SKM-1 (cell line): ENCODE results near the gene RCAN1.
A peak's percentile ranks its signal among the peaks of the same experiment; 100 is the strongest.

Source experiments
- DNase-seq: peaks from one replicate; lab custom pipeline; 2025; ENCODE audit not compliant: unreplicated experiment; lab: John Stamatoyannopoulos, UW

The RCAN1 gene

GRCh38 chr21:34599534-34600101 lies 15.3 kb downstream of the RCAN1 start:
- DNase-seq = no peak

DNA sequence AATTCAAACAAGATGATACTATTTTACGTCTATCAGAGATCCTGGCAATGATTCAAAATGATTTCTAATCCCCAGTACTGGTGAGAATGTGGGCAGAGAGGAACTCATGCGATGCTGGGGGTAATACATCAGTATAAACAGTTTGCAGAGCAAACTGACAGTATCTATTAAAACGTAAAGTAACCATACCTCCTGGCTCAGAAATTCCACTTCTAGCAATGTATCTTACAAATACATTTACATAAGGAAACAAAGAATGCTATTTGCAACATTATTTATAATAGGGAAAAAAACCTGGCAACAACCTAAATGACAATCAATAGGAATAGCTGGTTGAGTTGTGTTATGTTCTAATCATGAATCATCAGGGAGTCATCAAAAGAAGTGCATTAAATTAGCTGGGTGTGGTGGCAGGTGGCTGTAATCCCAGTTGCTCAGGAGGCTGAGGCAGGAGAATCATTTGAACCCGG lies 15.9 kb downstream of the RCAN1 start:
- DNase-seq = no peak

DNA sequence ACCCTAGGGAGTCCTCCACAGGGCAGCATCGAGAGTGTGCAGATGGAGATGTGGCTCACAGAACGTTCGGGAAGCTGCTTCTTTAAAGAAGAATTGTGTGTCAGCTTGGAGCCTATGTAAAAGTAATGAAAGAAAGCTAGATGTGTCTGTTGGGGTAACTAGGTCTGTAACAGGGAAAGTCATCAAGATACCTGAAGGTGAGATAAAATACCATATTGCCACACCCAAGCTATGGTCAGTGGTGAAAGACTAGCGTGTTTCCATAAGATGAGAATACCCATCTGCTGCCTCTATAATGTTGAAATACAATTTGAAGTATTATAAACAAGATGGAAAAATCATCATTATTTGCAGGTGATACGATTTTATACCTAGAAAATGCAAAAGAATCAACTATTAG lies 17.5 kb downstream of the RCAN1 start:
- DNase-seq = no peak

DNA sequence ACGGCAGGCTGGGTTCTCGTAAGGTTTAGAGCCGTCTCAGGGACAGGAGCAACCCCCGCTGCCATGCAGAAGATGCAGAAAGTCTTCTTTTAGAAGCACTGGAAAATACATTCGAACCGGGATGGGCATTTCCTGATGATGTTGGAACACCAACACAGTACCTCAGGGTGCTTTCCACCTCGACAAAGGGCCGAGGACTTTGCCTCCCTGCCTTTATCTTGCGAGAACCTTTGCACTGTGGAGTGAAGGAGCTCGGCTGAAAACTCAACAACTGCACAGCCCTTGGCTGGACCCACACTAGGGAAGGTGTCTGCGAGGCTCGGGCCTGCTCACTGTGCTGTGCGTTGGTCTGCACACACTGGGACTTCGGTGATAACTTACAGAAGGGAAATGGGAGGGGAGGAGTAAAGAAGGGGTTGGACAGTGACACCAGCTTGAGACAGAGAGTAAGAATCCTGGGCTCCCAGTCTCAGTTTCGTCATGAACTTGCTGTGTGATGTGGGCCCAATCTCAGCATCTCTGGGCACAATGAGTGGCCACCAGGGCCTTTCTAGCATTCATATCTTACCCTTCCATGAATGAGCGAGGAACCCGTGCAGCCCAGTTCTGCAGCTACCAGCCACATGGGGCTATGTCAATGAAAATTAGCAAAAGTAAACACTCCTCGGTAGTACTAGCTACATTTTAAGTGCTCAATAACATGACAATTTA lies 18.2 kb downstream of the RCAN1 start:
- DNase-seq = no peak

DNA sequence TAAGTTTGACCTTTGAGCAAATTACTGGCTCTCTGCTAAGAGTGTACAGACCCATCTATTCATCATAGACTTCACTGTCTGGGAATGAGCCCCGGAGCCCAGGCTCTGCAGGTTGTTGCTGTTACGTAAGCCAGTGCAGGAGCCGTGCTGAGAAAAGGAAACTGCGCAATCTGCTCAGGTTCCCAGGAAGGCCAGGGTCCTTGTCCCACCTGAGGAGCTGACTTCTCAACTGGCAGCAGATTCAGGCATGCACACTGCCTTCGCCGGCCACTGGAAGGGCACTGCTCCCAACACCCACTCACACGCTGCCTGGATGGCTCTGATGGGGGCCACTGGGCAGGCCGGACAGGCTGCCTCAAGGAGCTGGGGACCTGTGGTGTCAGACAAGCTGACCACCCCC lies 19.5 kb downstream of the RCAN1 start:
- DNase-seq = no peak

- no peak for DNase-seq
Measured at GRCh38 chr21:34594566-34595234, 20.2 kb downstream of the RCAN1 start.

DNA sequence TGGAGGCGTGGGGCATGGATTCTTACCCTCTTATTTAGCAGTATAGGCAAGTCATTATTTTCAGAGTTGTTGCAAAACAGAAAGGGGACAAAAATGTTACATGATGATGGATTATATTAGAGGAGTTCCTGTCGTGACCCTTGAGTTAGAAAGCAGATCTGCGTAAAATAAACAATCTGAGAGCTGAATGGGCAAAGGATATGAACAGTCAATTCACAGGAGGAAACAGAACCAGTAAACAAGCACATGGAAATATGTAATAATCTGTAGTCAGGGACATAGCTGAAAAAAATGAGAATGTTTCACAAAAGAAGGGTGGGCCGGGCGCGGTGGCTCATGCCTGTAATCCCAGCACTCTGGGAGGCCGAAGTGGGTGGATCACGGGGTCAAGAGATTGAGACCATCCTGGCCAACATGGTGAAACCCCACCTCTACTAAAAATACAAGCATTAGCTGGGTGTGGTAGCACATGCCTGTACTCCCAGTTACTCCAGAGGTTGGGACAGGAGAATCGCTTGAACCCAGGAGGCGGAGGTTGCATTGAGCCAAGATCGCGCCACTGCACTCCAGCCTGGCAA lies 20.9 kb downstream of the RCAN1 start:
- no peak for DNase-seq

DNA sequence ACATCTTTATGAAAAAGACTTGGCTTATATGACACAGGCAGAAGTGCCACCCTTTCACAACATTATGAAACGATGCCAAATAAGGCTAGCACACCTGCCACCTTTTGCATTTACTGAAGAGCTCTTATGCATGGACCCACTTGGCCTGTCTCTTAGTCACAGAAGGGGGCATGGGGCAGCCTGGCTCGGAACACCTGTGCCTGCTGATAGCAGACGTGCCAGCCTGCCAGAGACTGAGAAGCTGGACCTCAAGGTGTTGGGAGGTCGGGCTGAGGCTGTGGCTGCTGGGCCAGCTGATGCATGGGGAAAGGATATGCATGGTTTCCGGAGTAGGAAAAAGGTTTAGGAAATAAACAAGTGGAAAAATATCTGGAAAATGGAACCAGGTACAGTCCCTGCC lies 21.5 kb downstream of the RCAN1 start:
- DNase-seq = no peak

- DNase-seq = no peak
Measured at GRCh38 chr21:34592120-34592955, 22.6 kb downstream of the RCAN1 start.

DNA sequence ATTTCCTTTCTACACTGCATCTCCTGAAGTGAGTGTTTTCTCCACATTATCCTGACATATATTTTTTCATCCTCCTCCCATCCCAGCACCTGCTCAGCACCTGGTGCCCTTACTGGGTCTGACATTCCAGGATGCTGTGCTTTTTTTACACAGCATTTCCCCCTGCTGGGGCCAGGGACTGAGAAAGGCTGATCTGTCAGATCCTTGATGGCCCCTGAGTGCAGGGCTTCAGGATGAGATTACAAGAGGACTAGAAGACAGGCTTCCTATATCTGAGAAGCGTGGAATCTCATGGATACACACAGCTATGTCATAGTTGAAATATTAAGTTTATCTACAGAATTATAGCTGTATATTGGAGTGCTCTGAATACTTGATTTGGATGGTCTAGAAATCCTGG lies 24.4 kb downstream of the RCAN1 start:
- DNase-seq = no peak

- no peak for DNase-seq
Measured at GRCh38 chr21:34589511-34590282, 25.2 kb downstream of the RCAN1 start.

DNA sequence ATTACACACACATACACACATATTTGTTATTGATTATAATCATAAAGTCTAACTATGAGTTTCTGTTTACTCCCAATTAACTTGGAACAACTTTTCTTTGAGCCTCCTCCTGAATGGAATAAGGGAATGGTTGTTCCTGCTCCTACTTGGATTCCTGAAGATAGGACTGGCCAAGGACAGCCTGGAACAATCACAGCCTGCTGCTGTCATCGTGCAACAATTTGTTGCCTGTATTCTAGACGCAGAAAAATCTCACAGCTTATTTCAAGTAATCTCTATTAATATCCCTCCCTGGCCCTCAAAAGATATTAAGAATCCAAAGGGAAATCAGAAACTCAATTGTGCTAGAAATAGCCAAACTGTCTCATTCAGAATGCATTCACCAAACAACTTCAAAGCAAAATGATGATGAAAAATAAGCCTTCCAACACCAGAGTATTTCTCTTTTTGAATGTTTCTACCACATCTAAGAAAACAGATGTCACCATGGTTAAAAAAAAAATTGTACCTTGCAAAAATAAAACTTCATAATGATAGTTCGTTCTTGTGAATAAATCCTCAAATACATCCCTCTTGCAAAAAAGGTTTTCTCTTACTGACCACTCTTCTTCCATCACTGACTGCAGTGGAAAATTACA lies 30.9 kb downstream of the RCAN1 start:
- no peak for DNase-seq

DNA sequence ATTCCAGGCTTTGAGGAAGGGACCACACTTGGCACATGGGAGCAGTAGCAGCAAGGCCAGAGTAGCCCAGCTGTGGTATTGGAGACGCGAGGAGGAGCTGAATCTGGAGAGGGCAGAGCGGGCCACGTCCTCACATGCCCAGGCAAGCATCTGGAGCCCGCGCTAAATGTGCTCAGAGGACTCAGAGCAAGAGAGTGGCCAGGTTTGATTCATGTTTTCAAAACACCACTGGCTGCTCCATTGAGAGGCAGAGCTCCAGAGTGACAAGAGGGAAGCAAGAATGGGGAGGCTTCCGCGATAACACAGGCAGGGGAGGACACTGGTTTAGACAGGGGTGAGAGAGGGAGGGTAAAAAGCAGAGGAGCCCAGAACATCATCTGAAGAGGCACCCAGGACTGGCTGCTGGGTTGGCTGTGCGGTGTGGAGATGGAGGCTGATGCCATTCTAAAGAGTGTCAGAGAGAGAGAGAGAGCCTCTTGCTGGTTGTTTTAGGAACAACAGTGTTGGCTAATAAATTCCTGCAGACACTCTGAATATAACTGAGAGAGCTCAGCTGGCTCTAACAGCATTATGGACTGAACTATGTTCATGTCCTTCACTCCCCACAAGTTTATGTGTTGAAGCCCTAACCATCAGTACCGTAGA lies 32.3 kb downstream of the RCAN1 start:
- peak; percentile 30 for DNase-seq

GRCh38 chr21:34580181-34580700 lies 34.7 kb downstream of the RCAN1 start:
- no peak for DNase-seq

- no peak for DNase-seq
Measured at GRCh38 chr21:34579411-34579810, 35.5 kb downstream of the RCAN1 start.

- no peak for DNase-seq
Measured at GRCh38 chr21:34576041-34576511, 38.8 kb downstream of the RCAN1 start.

GRCh38 chr21:34574601-34575529 lies 40.0 kb downstream of the RCAN1 start:
- DNase-seq = no peak

DNA sequence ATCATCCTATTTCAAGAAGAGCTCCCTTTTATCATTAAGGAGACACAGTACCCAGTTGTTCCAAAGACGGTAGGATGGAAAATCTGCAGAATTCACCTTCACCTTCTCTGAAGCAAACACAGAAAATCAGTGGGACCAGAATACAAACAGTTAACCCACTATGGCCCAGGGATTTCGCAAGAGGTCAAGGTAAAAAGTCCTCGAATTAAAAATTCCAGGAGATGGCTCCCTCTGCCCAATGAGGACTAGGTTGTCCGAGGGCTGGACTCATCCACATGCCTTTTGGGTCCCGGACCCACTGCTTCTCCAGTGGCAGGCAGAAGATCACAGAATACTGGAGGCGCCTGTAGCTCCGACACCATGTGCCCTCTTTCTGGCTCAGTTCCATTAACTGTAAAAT lies 42.9 kb downstream of the RCAN1 start:
- DNase-seq = no peak
